Type B pancreatic cell (in vitro differentiated cells): Measurements from ENCODE around the gene MDFIC. TPM values are rescaled to one million over a fixed set of nuclear protein-coding genes. Genes with fewer than 3 reads are reported as not detected.

ENCODE experiments used
- DNase-seq: peaks from one replicate; pipeline ENCODE4 v3.0.0; 2021; ENCODE audit warnings: mixed read lengths; ENCODE audit not compliant: unreplicated experiment; ENCODE audit errors: extremely low spot score
- H3K27ac Mint-ChIP-seq: 2 replicates; pipeline ENCODE4 v1.8.0; 2021; ENCODE audit warnings: mild to moderate bottlenecking, mixed read lengths
- H3K27me3 Mint-ChIP-seq: 2 replicates; pipeline ENCODE4 v1.8.0; 2021; ENCODE audit warnings: mixed read lengths
- H3K36me3 Mint-ChIP-seq: 2 replicates; pipeline ENCODE4 v1.8.0; 2021; ENCODE audit warnings: mixed read lengths
- H3K4me1 Mint-ChIP-seq: one replicate; pipeline ENCODE4 v1.8.0; 2021; ENCODE audit warnings: mixed read lengths; ENCODE audit not compliant: unreplicated experiment
- H3K4me3 Mint-ChIP-seq: 2 replicates; pipeline ENCODE4 v1.8.0; 2021; ENCODE audit warnings: mild to moderate bottlenecking, mixed read lengths
- H3K9me3 Mint-ChIP-seq: 2 replicates; pipeline ENCODE4 v1.8.0; 2021; ENCODE audit warnings: mixed read lengths
- CTCF ChIP-seq: fragments of 200-600 bp; sonication (generic); conservative IDR thresholded peaks from 2 replicates; pipeline ENCODE4 v1.5.0; 2021; ENCODE audit warnings: antibody characterized with exemption, mild to moderate bottlenecking
- long read RNA-seq: library from polyadenylated mRNA; unstranded; transcript quantifications from one replicate; pipeline ENCODE4 v2.0.0, GENCODE V29; 2020
- total RNA-seq: library from RNA; stranded (reverse); gene quantifications from 2 replicates; pipeline ENCODE4 v1.2.1, GENCODE V29; 2021; ENCODE audit warnings: low replicate concordance

Gene MDFIC
- 20.2 and 20.7 TPM in 2 replicates for total RNA-seq
- long read RNA-seq, partial matches to known transcripts, result 2 of 5 reads
- long read RNA-seq, other reads (novel, unspliced or antisense), result 3 of 5 reads

DNA sequence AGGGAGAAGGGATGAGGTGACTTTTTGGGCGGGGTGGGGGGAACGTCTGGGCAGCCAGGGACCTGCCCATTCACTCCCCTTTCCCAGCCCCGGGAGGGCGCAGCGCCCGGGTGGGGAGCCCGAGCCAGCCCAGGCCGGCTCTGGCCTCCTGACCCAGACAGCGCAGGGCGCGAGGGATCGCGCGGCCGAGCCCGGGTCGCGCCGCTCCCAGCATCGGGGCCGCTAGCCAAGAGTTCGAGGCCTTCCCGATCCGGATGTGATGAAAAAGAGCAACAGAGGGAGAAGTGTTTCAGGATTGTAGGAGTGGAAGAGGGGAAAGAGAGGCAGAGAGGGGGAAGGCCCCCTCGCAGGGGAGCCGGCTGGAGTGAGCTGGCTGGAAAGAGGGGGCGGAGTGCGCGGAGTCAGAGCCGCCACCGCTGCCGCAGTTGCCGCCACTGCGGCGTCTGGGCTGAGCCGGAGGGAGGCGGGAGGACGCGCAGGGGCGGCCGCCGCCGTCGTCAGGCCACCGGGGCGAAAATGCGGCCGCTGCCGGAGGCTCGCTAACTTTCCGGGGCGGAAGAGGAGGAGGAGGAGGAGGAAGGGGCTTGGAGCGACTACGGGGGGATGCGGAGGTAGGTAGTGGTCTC lies at the start of gene MDFIC:
MDFIC (plus strand) TSS at position 69 of the 626 bp plus-strand sequence. CDS start 940 bp downstream, outside the sequence.
- Mint-ChIP-seq H3K36me3 (peaks cover 5% of the 10 kb centered on the region), H3K27ac (peak within 1 kb of the TSS; percentile 75), H3K27me3 (no peaks in the 10 kb centered on the region), H3K4me1 (peaks cover 12% of the 10 kb centered on the region), H3K4me3 (peak within 1 kb of the TSS; percentile 92), H3K9me3 (no peaks in the 10 kb centered on the region)
- TF ChIP-seq CTCF, result no peak
- DNase-seq, result peak; percentile 72

DNA sequence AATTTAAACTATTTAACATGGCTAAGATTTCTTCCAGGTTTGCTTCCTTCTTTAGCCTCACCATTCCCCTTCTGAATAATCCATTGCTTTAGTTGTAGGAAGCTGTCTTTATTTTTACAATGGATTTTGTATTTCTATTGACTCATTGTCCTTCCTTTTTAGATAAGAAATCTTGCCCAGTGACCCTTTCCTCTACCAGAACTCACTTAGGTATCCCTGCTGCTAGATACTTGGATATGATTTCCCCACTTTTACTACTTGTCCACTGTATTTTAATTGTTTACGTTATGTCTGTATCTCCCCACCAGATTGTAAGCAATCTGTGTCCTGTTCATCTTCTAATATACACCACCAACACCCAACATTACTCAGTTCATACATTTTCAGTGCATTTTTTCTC lies 47.7 kb upstream of the MDFIC start:
- H3K27me3 Mint-ChIP-seq, result no peaks in the 10 kb centered on the region
- no peak overlapping the region for H3K27ac Mint-ChIP-seq
- H3K9me3 Mint-ChIP-seq, result peaks cover 4% of the 10 kb centered on the region
- DNase-seq, result no peak
- no peak for TF ChIP-seq CTCF
- no peak overlapping the region for H3K4me3 Mint-ChIP-seq
- no peaks in the 10 kb centered on the region for H3K36me3 Mint-ChIP-seq
- no peaks in the 10 kb centered on the region for H3K4me1 Mint-ChIP-seq

DNA sequence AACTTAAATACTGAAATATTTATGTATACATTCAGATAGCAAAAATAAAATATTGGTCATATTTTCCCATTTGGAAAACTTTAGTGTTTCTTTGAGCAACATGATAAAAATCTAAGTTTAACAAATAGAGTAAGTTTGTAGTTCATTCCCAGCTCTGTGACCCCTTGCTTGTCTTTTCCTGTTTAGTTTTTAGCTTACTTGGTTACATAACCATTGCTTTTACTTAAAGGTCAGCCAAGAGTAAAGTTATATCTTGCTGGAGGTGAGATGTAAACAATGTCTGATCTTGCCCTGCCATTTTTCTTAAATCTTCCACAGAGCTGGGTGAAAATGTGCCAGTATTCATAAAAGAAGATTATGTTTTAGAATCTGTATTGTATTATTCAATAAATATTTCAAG lies 46.7 kb upstream of the MDFIC start:
- Mint-ChIP-seq H3K27me3 (no peaks in the 10 kb centered on the region), H3K4me1 (no peaks in the 10 kb centered on the region)
- TF ChIP-seq CTCF, result no peak

GRCh38 chr7:114879554-114879953 lies 42.3 kb upstream of the MDFIC start:
- no peaks in the 10 kb centered on the region for H3K27me3 Mint-ChIP-seq
- no peak for TF ChIP-seq CTCF

More for the DNA sequence above, 46.7 kb upstream of the MDFIC start:
- DNase-seq, result no peak
- Mint-ChIP-seq H3K27ac (no peak overlapping the region), H3K4me3 (no peak overlapping the region), H3K36me3 (no peaks in the 10 kb centered on the region), H3K9me3 (peaks cover 4% of the 10 kb centered on the region)

GRCh38 chr7:114885836-114886235 lies 36.1 kb upstream of the MDFIC start:
- H3K27me3 Mint-ChIP-seq, result no peaks in the 10 kb centered on the region
- H3K4me1 Mint-ChIP-seq, result no peaks in the 10 kb centered on the region
- H3K9me3 Mint-ChIP-seq, result peaks cover 4% of the 10 kb centered on the region
- no peak for TF ChIP-seq CTCF
- H3K36me3 Mint-ChIP-seq, result no peaks in the 10 kb centered on the region
- H3K4me3 Mint-ChIP-seq, result no peak overlapping the region
- H3K27ac Mint-ChIP-seq, result no peak overlapping the region
- no peak for DNase-seq

More at GRCh38 chr7:114879554-114879953, 42.3 kb upstream of the MDFIC start:
- Mint-ChIP-seq H3K4me1 (no peaks in the 10 kb centered on the region), H3K4me3 (no peak overlapping the region), H3K36me3 (no peaks in the 10 kb centered on the region), H3K27ac (no peak overlapping the region), H3K9me3 (peaks cover 4% of the 10 kb centered on the region)
- no peak for DNase-seq
